HG03103 (cell line): Measurements from ENCODE around the gene P2RX2.

Experiments used
- ATAC-seq: cut with Tn5 transposase; IDR thresholded peaks from one replicate; pipeline ENCODE4 v1.9.1; 2021; ENCODE audit warnings: low read depth; ENCODE audit not compliant: unreplicated experiment

P2RX2 gene

DNA sequence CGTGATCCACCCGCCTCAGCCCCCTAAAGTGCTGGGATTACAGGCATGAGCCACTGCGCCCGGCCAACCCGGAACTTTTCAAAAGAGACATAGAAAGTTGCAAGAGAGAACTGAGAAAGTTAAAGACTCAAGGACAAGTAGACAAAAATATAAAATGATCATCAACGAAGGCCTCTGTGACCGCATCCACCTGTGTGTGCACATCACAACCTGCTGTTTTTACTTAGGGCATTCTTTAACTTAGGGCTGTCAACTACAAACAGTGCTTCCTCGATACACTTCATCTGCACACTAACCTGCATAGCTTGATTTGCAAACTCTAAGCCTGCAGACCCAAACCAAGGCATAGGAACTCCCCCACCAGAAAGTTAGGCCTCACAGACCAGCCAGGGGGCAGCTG is 14.8 kb downstream of the P2RX2 start:
- no peak for ATAC-seq

DNA sequence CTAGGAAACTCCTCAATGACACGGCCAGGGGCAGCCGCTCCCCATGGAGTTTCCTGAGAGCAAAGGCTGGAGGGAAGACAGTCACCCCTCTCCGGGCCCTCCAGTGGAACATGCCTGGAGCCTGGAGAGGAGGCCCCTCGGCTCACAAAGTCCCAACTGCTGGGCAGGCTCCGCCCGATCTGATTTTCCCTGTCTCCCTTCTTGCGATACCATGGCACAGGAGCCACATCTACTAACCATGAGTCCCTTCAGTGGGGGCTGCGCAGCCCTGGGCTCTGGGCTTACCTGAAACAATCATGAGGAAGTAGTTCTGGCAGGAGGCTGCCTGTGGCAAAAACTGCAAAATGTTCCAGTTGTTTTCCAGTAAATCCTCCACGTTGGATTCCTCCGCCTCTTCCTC is 15.3 kb downstream of the P2RX2 start:
- ATAC-seq: no peak

- ATAC-seq: no peak
Measured at GRCh38 chr12:132634411-132634990, 15.9 kb downstream of the P2RX2 start.

DNA sequence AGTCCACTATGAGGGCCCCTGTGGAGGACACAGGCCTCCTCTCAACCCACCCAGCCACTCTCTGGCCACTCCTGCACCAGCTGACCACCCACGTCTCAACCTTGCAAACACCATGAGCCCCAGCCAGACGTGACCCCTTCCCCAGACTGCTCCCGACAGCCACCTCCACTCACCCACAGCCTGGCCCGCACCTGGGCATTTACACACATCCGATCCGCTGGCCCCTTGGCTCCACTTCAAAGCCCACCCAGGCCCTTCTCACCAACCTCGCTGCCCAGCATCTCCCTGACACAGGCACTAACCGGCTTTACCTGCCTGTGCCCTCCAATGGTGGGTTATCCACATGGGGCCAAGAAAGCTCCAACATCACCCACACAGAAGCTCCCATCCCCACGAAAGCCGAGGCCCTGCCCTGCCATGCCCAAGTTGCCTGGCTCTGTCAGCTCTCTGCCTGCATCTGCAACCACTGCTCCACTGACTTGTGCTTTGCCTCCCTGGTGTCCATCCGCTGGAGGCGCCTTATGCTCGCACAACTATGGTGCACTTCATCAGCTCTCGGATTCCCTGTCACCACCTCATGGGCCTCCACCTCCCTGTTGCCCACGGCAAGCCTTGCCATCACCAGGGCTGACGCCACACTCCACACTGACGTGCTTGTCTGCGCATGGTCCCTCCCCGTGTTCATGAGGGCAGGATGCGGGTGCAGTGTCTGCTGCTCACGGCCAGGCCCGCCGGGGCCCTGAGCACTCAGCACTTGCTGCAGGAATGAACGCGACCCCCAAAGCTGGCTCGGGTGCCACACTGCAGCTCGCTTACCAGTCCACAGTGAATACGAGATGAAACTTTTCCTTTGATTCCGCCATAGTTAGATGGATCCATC is 16.7 kb downstream of the P2RX2 start:
- ATAC-seq: no peak

DNA sequence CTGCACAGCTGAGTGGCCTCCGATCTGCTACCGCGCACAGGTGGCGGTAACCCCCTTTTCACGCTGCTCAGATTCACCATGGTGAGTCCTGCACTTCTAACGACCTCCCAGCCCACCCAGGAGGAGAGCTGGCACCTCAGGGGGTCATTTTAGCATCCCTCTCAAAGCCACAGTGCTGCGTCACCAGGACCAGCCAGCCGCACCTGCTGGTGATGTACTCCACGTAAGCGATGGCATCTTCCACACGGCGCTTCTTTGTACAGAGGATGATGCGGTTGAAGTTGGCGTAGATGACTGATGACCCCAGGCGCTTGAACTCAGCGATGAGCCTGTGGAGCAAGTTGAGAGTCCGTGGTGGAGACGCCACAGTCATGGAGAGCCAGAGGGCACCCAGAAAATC is 19.2 kb downstream of the P2RX2 start:
- ATAC-seq: no peak

DNA sequence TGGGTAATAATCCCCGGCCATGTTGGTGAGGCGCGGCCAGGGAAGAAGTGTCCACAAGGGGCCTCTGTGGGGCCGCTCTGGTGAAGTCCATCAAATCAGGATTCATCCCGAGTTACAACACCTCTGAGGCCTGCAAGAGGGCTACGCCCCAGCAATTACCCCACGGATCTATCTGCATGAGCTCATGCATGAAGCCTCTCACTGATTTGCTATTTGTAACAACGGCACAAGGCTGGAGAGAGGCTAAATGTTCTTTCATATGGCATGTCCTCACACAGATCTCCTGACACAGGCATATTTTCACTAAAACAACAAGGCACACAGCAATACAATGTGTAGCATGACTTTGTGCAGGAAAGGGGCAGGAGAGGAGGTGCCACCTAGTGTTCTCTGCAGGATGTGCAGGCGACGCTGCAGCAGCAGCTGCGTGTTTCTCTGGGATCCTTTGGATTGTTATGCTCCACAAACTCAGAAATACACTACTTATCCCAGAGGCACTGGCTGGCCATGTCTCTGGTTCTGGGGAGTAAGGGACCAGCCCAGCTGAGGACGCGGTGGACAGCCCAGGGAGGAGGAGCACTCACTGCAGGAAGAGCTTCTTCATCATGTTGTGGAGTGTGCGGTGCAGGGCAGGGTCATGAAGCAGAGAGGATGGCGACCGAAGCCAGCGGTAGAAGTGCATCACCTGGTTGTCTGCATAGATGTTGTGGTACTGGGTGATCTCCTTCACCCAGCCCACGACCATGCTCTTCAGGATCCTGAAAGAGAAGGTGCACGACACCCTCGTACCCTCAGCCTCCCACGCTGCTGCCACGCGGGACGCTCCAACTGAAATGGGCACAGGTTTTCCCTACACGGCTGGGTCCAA is 20.2 kb downstream of the P2RX2 start:
- no peak for ATAC-seq

DNA sequence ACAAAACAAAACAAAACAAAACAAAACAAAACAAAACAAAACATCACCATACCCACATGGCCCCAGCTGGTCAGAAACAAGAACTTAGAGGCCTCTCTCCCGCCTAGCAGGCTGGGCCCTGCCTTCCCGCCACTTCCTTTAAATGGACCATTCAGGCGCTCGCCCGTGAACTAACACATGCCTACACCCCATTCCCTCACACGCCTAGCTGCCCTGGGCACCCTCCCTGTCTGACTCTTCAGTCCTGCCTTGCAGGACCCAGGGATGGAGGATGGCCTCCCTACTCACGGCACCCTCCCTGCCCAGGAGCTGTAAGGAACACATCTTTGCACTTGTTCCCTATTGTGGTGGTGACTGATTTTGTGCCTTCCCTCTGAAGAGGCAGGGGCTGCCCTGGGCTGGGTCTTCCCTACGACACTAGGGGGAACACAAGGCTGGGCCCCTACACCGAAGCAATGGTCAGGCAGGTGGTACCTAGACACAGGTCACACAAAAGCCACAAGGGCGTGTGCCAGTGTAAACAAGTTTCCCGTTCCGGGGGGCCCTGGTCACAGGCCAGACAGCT is 21.5 kb downstream of the P2RX2 start:
- no peak for ATAC-seq

- ATAC-seq: no peak
Measured at GRCh38 chr12:132640936-132641335, 22.4 kb downstream of the P2RX2 start.

DNA sequence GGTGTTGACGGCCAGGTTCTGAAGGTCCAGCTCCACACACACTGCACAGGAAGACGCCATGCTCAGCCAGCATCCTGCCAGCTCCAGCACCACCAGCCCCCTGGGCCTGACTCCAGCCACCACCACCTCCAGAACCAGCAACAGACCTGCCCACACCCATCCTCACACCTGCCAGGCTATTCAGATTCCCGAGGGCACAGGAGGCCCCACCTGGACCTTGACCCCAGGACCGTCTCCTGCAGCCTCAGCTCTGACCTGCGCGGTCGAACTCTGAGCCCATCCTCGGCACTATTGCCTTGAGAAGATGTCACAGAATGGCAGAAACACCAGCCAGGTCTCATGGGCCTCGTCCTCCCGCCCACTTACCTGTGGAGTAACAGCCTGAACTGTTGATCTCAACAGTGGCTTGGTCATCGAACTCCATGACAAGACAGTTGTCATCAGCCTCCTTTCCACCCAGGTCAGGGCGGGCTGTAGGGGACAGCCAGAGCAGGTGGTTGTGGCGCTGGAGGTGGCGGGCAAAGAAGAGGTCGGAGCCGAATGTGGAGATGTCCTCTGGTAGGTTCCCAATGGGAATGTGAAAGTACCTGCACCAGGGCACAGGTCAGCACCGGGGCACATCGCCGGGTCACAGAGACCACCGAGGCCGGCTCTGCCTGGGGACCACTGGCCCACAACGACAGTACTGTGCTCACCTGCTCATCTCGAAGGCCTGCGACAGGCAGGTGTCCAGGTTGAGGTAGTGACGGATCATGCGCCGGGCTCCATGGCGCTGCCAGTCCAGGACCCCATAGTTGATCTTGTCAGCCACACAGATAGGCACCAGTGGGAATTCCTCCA is 23.5 kb downstream of the P2RX2 start:
- ATAC-seq: no peak

DNA sequence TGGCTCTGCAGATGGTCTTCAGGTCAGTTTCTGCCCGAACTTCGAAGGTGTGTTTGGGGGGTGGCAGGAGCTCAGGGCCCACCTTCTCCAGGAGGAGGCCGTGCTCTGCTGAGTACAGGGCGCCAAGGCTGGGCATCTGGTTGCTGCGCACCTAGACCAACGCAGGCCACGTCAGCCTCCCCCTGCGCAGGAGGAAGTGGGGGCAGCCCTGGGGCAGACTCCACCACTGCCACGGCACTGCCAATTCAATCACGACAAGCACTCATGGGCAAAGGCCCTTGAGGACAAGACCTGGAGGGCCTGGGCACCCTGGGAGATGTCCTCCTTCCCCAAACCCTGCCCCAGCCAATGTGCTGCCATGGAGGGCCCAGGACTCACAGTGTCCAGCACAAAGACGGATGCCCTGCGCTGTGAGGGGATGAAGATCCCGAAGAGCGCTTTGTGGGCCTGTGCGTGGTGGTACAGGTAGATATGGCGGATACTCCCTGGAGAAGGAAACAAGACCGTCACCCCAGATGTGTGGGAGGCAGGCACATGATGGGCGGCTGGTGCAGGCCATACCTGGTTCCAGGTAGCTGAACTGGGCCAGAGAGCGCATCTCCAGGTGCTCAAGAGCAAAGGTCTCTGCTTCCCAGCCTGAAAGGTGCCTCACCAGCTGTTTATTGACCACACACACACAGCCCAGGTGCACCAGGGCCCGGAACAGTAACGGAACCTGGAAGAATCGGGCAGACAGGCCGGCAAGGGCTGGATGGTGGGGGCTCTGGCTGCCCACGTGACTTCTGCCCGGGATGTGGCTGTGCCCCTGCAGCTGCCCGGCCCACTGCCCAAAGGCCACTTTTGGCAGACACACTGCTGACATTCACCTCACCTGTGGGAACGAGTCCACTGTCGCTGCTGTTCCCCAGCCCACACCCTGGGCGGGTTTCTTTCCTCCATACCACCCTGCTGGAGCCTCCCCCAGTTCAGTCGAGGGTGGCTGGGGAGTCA is 24.6 kb downstream of the P2RX2 start:
- no peak for ATAC-seq

GRCh38 chr12:132646850-132647249 is 28.3 kb downstream of the P2RX2 start:
- no peak for ATAC-seq

- ATAC-seq: no peak
Measured at GRCh38 chr12:132647858-132648257, 29.3 kb downstream of the P2RX2 start.

- ATAC-seq: no peak
Measured at GRCh38 chr12:132648616-132649225, 30.1 kb downstream of the P2RX2 start.

- ATAC-seq: no peak
Measured at GRCh38 chr12:132649226-132649945, 30.8 kb downstream of the P2RX2 start.

DNA sequence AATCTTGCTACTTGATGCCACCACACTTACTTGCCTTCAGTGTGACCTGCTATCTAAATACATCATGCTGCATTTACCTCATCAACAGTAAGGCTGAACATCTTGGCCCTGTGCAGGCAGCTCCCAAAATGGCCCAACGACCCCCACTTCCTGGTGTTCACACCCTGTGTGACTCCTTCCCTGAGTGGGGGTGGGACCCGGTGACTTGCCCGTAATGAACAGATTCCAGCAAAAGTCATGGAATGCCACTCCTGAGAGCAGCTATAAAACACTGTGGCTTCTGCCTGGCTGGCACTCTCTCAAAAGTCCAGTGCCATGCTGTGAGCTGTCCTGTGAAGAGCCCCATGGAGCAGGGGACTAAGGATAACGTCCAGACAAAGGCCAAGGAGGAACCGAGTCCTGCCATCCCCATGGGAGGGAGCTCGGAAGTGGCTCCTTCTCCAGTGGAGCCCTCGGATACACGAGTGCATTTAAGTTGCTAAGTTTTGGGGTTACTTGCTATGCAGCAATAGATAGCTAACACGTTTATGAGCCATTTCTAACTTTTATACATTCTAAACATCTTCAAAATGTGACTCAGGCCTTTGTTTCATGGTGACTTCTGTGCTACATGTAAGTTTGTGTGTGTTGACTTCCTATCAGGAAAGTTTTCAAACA is 33.0 kb downstream of the P2RX2 start:
- no peak for ATAC-seq

GRCh38 chr12:132653567-132654290 is 35.2 kb downstream of the P2RX2 start:
- no peak for ATAC-seq
